Sigmoid colon (tissue), 7 donors: ENCODE data around the gene RASL11B. TPM values are rescaled to one million over a fixed set of nuclear protein-coding genes. Genes with fewer than 3 reads are reported as not detected.

Experiments
- DNase-seq: peaks from one replicate; pipeline ENCODE4 v3.0.0-alpha.2; 2019
- H3K27ac ChIP-seq, 4 donors: fragments of 200-600 bp; sonication (generic); one replicate each; pipeline ENCODE4 v1.5.1; 2016 to 2019; ENCODE audit warnings: mild to moderate bottlenecking in 1 of 4
- H3K27me3 ChIP-seq, 3 donors: fragments of 200-600 bp; sonication (generic); one replicate each; pipeline ENCODE4 v1.5.1; 2019; ENCODE audit warnings: mild to moderate bottlenecking in 1 of 3
- H3K36me3 ChIP-seq, 4 donors: fragments of 200-600 bp; sonication (generic); one replicate each; pipeline ENCODE4 v1.5.1; 2016 to 2019
- H3K4me1 ChIP-seq, 4 donors: fragments of 200-600 bp; sonication (generic); one replicate each; pipeline ENCODE4 v1.5.1; 2017 to 2019
- H3K4me3 ChIP-seq, 4 donors: fragments of 200-600 bp; sonication (generic); one replicate each; pipeline ENCODE4 v1.5.1; 2017 to 2019; ENCODE audit warnings: mild to moderate bottlenecking in 2 of 4, moderate library complexity in 1 of 4
- H3K9me3 ChIP-seq, 4 donors: fragments of 200-600 bp in 3 of 4; sonication (generic) in 3 of 4; one replicate each; pipeline versions ENCODE4 v1.5.1 to v1.6.1; 2013 to 2019
- EP300 ChIP-seq, 4 donors: sonication (generic); formaldehyde crosslinking; IDR thresholded peaks; one replicate each; pipeline ENCODE4 v1.6.1; 2017; ENCODE audit warnings: antibody characterized with exemption in 4 of 4
- POLR2A ChIP-seq, 2 donors: fragments of 450-650 bp; IDR thresholded peaks; one replicate each; pipeline ENCODE4 v1.6.1; 2016; ENCODE audit warnings: antibody characterized with exemption in 2 of 2, mild to moderate bottlenecking in 2 of 2, moderate library complexity in 2 of 2
- POLR2AphosphoS5 ChIP-seq, 4 donors: sonication (generic); formaldehyde crosslinking; IDR thresholded peaks; one replicate each; pipeline ENCODE4 v1.6.1; 2017; ENCODE audit warnings: antibody characterized with exemption in 4 of 4
- WGBS, 2 donors: extraction: QIAGEN DNeasy Blood & Tissue Kit; methylation state at CpG; one replicate each; pipeline ENCODE4 v1.1.7; 2013; 5-methylcytosine and 5-hydroxymethylcytosine counted together
- intact Hi-C: fragments of 100-400 bp; cut with DNase I; formaldehyde crosslinking; loops from one replicate; pipeline ENCODE4 v1.15.1; 2023
- polyA plus RNA-seq, 3 donors: library from polyadenylated mRNA; stranded (reverse); fragments of 200-250 nt; gene quantifications; one replicate each; pipeline ENCODE4 v1.2.3, GENCODE V29; 2013
- total RNA-seq, 4 donors: library from RNA; depleted of rRNA; stranded (reverse); fragments of >200 nt; gene quantifications; one replicate each; pipeline ENCODE4 v1.1.0, GENCODE V29; 2016
- TF ChIP-seq, protein P1 (sequence below), 4 experiments: fragments of 450-650 bp in 3 of 4; fragments of 200-600 bp in 1 of 4; IDR thresholded peaks; one replicate each; pipeline ENCODE4 v1.5.1; 2016 to 2019; ENCODE audit warnings: antibody characterized with exemption in 4 of 4, mild to moderate bottlenecking in 3 of 4, moderate library complexity in 2 of 4
- donor health status: healthy with polysubstance abuse.
- donor health status: Bipolar disorder and iron deficiency.
- donor health status: healthy.

Gene RASL11B
- total and polyA plus RNA-seq, 7 donors = 0.36 to 2.2 (median 0.66) TPM; not detected in 2

DNA sequence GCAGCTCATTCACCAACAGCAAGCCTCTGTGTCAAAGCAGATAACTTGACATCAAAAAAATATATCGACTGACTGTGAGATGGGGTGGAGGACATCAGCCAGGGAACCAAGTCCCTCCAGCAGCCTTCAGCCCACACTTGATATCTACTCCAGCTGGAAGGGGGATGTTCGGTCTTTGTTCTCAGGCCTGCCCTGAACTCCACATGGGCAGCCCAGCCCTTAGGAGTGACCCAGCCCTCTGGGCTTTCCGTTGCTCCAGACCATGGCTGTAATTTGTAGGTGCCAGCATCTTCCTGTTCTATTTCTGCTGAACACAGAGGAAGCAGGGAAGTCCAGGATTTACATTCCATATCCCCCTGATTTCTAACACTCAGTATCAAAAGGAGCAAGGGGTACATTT is 17.4 kb downstream of the RASL11B start:
- Histone ChIP-seq H3K9me3 (no peaks in the 10 kb centered on the region), H3K36me3 (peaks cover 0 to 2% (median 0%) of the 10 kb centered on the region in 4 donors), H3K4me1 (no peaks in the 10 kb centered on the region), H3K27ac (no peak overlapping the region), H3K27me3 (no peaks in the 10 kb centered on the region), H3K4me3 (no peak overlapping the region)
- TF ChIP-seq, protein P1, sequence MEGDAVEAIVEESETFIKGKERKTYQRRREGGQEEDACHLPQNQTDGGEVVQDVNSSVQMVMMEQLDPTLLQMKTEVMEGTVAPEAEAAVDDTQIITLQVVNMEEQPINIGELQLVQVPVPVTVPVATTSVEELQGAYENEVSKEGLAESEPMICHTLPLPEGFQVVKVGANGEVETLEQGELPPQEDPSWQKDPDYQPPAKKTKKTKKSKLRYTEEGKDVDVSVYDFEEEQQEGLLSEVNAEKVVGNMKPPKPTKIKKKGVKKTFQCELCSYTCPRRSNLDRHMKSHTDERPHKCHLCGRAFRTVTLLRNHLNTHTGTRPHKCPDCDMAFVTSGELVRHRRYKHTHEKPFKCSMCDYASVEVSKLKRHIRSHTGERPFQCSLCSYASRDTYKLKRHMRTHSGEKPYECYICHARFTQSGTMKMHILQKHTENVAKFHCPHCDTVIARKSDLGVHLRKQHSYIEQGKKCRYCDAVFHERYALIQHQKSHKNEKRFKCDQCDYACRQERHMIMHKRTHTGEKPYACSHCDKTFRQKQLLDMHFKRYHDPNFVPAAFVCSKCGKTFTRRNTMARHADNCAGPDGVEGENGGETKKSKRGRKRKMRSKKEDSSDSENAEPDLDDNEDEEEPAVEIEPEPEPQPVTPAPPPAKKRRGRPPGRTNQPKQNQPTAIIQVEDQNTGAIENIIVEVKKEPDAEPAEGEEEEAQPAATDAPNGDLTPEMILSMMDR (IDR thresholded peaks at IDR 0.05) = no peak
- no peak for TF ChIP-seq POLR2AphosphoS5 (IDR thresholded peaks at IDR 0.05)
- no peak for TF ChIP-seq POLR2A (IDR thresholded peaks at IDR 0.05)
- no peak for TF ChIP-seq EP300 (IDR thresholded peaks at IDR 0.05)
- 86 to 88% methylated on average over 3 of the region's 3 CpGs for WGBS, 2 donors
- intact Hi-C loops = no loop called here
- DNase-seq = no peak

DNA sequence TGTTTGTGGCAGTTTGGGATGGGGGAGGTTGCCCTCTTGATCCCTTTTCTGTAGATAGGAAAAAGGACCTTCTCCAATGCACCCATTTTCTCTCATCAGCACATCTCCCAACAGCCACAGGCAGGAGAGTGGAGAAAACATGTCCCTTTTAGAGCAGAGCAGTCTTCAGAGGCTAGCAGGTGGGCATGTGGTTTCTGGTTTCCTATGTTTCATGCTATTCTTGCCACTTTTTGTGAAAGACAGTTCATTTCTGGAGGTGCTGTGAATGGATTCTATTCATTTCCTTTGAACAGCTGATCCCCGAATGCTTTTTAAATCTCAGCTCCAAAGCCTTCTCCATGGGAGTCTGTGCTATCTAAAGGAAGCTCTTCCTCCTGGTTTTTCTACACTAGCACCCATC is 18.9 kb downstream of the RASL11B start:
- no peak for DNase-seq
- Histone ChIP-seq H3K4me1 (no peaks in the 10 kb centered on the region), H3K36me3 (peaks cover 0 to 4% (median 0%) of the 10 kb centered on the region in 4 donors), H3K27ac (no peak overlapping the region), H3K4me3 (no peak overlapping the region), H3K27me3 (no peaks in the 10 kb centered on the region), H3K9me3 (no peaks in the 10 kb centered on the region)
- intact Hi-C loops = no loop called here
- WGBS, 2 donors = 63 to 98% methylated on average over 1 of the region's 1 CpG
- no peak for TF ChIP-seq EP300 (IDR thresholded peaks at IDR 0.05)

DNA sequence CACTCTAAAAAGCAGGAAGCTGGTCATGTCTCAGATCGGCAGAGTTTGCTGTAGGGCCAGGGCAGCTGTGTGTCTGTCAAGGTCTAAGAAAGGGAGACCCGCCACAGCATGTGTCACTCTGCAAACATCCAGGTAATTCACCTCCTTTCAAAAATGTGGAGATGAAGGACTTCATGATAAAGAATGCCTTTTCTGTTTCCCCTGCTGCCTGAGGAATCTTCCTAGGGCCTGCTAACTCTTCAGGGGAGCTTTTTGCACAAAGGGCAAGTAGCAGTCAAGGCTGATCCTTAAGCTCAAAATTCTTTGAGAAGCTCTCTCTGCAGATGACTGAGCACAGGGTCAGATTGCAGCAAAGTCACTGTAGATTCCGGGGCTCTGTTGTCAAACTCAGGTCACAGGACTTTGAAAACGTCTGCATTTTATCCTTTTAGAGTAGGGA is 21.1 kb downstream of the RASL11B start:
- Histone ChIP-seq H3K36me3 (peaks cover 0 to 4% (median 0%) of the 10 kb centered on the region in 4 donors), H3K4me1 (no peaks in the 10 kb centered on the region), H3K4me3 (no peak overlapping the region), H3K27ac (no peak overlapping the region), H3K9me3 (peaks cover 0 to 1% (median 0%) of the 10 kb centered on the region in 4 donors), H3K27me3 (no peaks in the 10 kb centered on the region)
- WGBS, 2 donors = 85 to 88% methylated on average over 4 of the region's 4 CpGs
- intact Hi-C loops = no loop called here
- DNase-seq = no peak
- TF ChIP-seq EP300 (IDR thresholded peaks at IDR 0.05) = no peak
- no peak for TF ChIP-seq POLR2AphosphoS5 (IDR thresholded peaks at IDR 0.05)
- TF ChIP-seq, protein P1 (IDR thresholded peaks at IDR 0.05) = no peak
- TF ChIP-seq POLR2A (IDR thresholded peaks at IDR 0.05) = no peak

DNA sequence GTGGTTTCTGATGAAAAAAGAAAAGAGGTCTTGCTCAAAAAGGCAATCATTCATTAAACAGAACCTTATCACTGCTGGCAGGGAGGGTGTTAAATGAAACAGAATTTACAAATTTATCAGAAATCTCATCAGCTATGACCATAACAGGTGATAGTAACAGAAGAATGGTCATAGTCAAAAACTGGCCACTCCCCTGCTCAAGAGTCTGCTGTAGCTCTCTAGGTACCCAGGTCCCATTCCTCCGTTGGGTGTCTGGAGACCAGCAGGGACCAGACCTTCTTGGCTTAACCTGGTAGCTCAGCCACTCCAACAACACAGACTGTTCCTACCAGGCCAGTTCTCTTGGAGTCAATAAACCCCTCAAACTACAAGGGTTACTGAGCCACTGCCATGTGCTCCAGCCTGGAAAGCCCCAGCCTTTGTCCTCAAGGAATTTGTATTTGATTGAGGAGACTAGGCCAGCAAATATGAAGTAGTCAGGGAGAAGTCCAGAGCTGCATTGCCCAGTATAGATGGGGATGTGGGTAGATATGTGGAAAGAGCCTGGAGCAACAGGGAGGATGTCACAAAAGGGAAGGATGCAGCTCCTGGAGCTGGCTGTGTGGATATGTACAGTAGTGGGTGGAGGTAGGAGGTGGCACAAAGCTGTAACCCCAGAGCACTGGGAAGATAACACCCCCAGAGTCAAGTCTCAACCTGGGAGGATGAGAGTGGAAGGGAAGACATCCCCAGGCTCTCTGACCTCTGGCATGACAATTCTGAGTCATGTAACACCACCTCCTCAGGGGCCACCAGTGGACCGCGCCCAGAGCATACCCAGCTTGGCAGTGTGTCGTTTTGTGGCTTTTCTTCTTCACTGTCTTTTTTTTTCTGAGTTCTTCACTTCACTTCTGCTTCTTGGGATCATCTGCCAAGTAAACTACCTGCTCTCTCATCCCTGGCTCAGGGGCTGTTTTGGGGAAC is 21.9 kb downstream of the RASL11B start:
- DNase-seq = no peak
- Histone ChIP-seq H3K4me1 (no peaks in the 10 kb centered on the region), H3K36me3 (peaks cover 0 to 4% (median 0%) of the 10 kb centered on the region in 4 donors), H3K4me3 (no peak overlapping the region), H3K27ac (no peak overlapping the region), H3K9me3 (peaks cover 0 to 1% (median 0%) of the 10 kb centered on the region in 4 donors), H3K27me3 (no peaks in the 10 kb centered on the region)
- intact Hi-C loops = no loop called here
- TF ChIP-seq POLR2A (IDR thresholded peaks at IDR 0.05) (no peak), EP300 (IDR thresholded peaks at IDR 0.05) (no peak), POLR2AphosphoS5 (IDR thresholded peaks at IDR 0.05) (no peak)
- TF ChIP-seq, protein P1 (IDR thresholded peaks at IDR 0.05) = no peak
- 86 to 92% methylated on average over 4 of the region's 4 CpGs for WGBS, 2 donors

DNA sequence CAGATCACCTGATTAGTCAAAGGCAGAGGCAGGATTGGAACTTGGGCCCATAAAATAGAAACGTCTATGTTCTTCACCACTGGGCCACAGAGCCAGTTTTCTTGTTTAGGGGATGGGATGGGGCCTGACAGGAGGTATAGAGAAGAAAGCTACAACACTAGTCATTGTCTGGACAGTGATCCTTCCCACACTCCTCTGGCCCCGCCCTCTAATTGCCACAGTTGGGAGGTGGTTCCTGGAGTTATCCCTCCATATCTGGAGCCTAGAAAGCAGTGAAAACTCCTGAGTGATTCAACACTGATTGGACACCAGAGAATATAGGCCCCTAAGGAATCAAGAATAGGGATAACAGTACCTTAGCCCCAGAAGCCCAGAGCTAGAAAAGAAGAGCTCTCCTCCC is 22.9 kb downstream of the RASL11B start:
- Histone ChIP-seq H3K4me1 (no peaks in the 10 kb centered on the region), H3K36me3 (peaks cover 0 to 4% (median 0%) of the 10 kb centered on the region in 4 donors), H3K27me3 (no peaks in the 10 kb centered on the region), H3K4me3 (no peak overlapping the region), H3K9me3 (peaks cover 0 to 1% (median 0%) of the 10 kb centered on the region in 4 donors), H3K27ac (no peak overlapping the region)
- TF ChIP-seq EP300 (IDR thresholded peaks at IDR 0.05) (no peak), POLR2A (IDR thresholded peaks at IDR 0.05) (no peak), POLR2AphosphoS5 (IDR thresholded peaks at IDR 0.05) (no peak)
- TF ChIP-seq, protein P1 (IDR thresholded peaks at IDR 0.05) = no peak
- 63 to 84% methylated on average over 2 of the region's 2 CpGs for WGBS, 2 donors
- intact Hi-C loops = no loop called here
- DNase-seq = no peak
